Measurements from ENCODE around the gene TWIST2. TPM values are rescaled to one million over a fixed set of nuclear protein-coding genes. Genes with fewer than 3 reads are reported as not detected.
A peak's percentile ranks its signal among the peaks of the same experiment; 100 is the strongest.

Gene TWIST2
- total and polyA plus RNA-seq, 4 donors: 2.2 to 9.1 (median 4.3) TPM

GRCh38 chr2:238814815-238815214, 33.1 kb upstream of the TWIST2 start:
- no peaks in the 10 kb centered on the region for H3K27me3 ChIP-seq (ENCODE audit: control insufficient read depth, insufficient read depth, low read length)
- whole genome bisulfite sequencing (ENCODE audit: insufficient coverage): 67% methylated on average over 2 of the region's 4 CpGs
- no peaks in the 10 kb centered on the region for H3K4me1 ChIP-seq (ENCODE audit: control insufficient read depth, insufficient read depth, low read length)
- H3K9me3 ChIP-seq (ENCODE audit: control insufficient read depth, insufficient read depth, low read length): no peaks in the 10 kb centered on the region
- DNase-seq (ENCODE audit: low read depth in 4 of 6, low spot score in 6 of 6): no peak
- H3K4me3 ChIP-seq (ENCODE audit: low read depth, low read length): no peak overlapping the region
- no peak overlapping the region for H3K27ac ChIP-seq (ENCODE audit: low read depth, low read length)
- no peaks in the 10 kb centered on the region for H3K36me3 ChIP-seq (ENCODE audit: control insufficient read depth, insufficient read depth, low read length)

DNA sequence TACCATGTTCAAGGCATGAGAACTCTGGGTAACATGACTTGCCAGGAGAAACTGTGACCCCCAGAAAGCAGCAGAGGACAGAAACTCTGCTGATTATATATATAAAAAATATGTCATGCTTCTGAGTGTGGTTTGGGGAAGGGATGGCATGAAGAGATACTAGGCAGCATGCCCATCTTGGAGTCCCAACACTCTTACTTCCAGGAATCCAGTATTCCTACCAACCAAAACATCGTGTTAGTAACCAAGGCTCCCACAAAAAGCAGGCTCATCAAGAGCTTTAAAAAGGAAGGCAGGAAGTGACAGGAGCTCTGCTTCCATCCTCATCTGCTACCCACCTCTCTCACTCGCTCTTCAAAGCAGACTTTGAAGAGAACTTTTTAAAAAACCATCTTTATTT, 31.6 kb upstream of the TWIST2 start:
- Histone ChIP-seq H3K9me3 (ENCODE audit: control insufficient read depth, insufficient read depth, low read length) (no peaks in the 10 kb centered on the region), H3K36me3 (ENCODE audit: control insufficient read depth, insufficient read depth, low read length) (no peaks in the 10 kb centered on the region), H3K4me1 (ENCODE audit: control insufficient read depth, insufficient read depth, low read length) (no peaks in the 10 kb centered on the region), H3K4me3 (ENCODE audit: low read depth, low read length) (no peak overlapping the region), H3K27ac (ENCODE audit: low read depth, low read length) (no peak overlapping the region), H3K27me3 (ENCODE audit: control insufficient read depth, insufficient read depth, low read length) (no peaks in the 10 kb centered on the region)
- DNase-seq (ENCODE audit: low read depth in 4 of 6, low spot score in 6 of 6): no peak
- WGBS (ENCODE audit: insufficient coverage): 73% methylated on average over 1 of the region's 2 CpGs

- no peaks in the 10 kb centered on the region for H3K9me3 ChIP-seq (ENCODE audit: control insufficient read depth, insufficient read depth, low read length)
- H3K27ac ChIP-seq (ENCODE audit: low read depth, low read length): no peak overlapping the region
- peak in 1 of 6 donors; percentile 33 for DNase-seq (ENCODE audit: low read depth in 4 of 6, low spot score in 6 of 6)
- no peak overlapping the region for H3K4me3 ChIP-seq (ENCODE audit: low read depth, low read length)
- H3K4me1 ChIP-seq (ENCODE audit: control insufficient read depth, insufficient read depth, low read length): no peaks in the 10 kb centered on the region
- H3K36me3 ChIP-seq (ENCODE audit: control insufficient read depth, insufficient read depth, low read length): no peaks in the 10 kb centered on the region
- H3K27me3 ChIP-seq (ENCODE audit: control insufficient read depth, insufficient read depth, low read length): no peaks in the 10 kb centered on the region
- WGBS (ENCODE audit: insufficient coverage): 30% methylated on average over 4 of the region's 5 CpGs
These were observed 30.5 kb upstream of the TWIST2 start for GRCh38 chr2:238817382-238817781.

DNA sequence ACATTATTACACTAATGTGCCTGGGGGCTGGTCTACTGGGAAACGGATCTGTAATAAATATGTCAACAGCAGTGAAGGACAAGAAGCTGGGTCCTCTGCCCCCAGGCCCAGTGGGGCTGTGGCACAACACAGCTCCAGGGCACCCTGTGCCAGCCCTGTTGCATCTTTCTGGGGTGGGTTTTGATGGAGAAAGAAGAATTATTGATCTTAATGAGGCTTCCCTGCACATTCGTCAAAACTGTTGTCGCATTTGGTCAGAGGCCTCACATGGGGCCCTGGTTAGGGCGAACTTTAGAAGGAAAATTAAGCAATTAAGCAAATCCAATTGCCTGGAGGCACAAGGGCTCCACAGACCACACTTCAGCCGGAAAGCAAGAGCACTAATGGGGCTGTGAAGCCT, 30.0 kb upstream of the TWIST2 start:
- Histone ChIP-seq H3K4me3 (ENCODE audit: low read depth, low read length) (no peak overlapping the region), H3K36me3 (ENCODE audit: control insufficient read depth, insufficient read depth, low read length) (no peaks in the 10 kb centered on the region), H3K9me3 (ENCODE audit: control insufficient read depth, insufficient read depth, low read length) (no peaks in the 10 kb centered on the region), H3K27me3 (ENCODE audit: control insufficient read depth, insufficient read depth, low read length) (no peaks in the 10 kb centered on the region), H3K4me1 (ENCODE audit: control insufficient read depth, insufficient read depth, low read length) (no peaks in the 10 kb centered on the region), H3K27ac (ENCODE audit: low read depth, low read length) (no peak overlapping the region)
- WGBS (ENCODE audit: insufficient coverage): 68% methylated on average over 4 of the region's 5 CpGs
- DNase-seq (ENCODE audit: low read depth in 4 of 6, low spot score in 6 of 6): peak in 1 of 6 donors; percentile 4

GRCh38 chr2:238818561-238818960, 29.3 kb upstream of the TWIST2 start:
- no peaks in the 10 kb centered on the region for H3K27me3 ChIP-seq (ENCODE audit: control insufficient read depth, insufficient read depth, low read length)
- no peak overlapping the region for H3K4me3 ChIP-seq (ENCODE audit: low read depth, low read length)

DNA sequence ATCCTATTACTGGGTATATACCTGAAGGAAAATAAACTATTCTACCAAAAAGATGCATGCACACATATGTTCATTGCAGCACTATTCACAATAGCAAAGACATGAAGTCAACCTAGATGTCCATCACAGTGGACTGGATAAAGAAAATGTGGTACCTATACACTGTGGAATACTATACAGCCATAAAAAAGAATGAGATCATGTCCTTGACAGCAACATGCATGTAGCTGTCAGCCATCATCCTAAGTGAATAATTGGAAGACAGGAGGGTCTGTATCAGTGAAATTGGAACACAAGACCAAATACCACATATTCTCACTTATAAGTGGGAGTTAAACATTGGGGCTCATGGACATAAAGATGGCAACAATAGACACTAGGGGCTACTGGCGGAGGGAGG, 27.7 kb upstream of the TWIST2 start:
- no peak overlapping the region for H3K27ac ChIP-seq (ENCODE audit: low read depth, low read length)
- WGBS (ENCODE audit: insufficient coverage): no CpG with 5 or more reads among the region's 1 CpG
- DNase-seq (ENCODE audit: low read depth in 4 of 6, low spot score in 6 of 6): no peak
- H3K4me1 ChIP-seq (ENCODE audit: control insufficient read depth, insufficient read depth, low read length): no peaks in the 10 kb centered on the region
- H3K9me3 ChIP-seq (ENCODE audit: control insufficient read depth, insufficient read depth, low read length): peaks cover 7% of the 10 kb centered on the region
- H3K36me3 ChIP-seq (ENCODE audit: control insufficient read depth, insufficient read depth, low read length): no peaks in the 10 kb centered on the region
- H3K4me3 ChIP-seq (ENCODE audit: low read depth, low read length): no peak overlapping the region
- H3K27me3 ChIP-seq (ENCODE audit: control insufficient read depth, insufficient read depth, low read length): no peaks in the 10 kb centered on the region

More at GRCh38 chr2:238818561-238818960, 29.3 kb upstream of the TWIST2 start:
- DNase-seq (ENCODE audit: low read depth in 4 of 6, low spot score in 6 of 6): no peak
- no peaks in the 10 kb centered on the region for H3K36me3 ChIP-seq (ENCODE audit: control insufficient read depth, insufficient read depth, low read length)
- 93% methylated on average over 2 of the region's 2 CpGs for WGBS (ENCODE audit: insufficient coverage)
- H3K4me1 ChIP-seq (ENCODE audit: control insufficient read depth, insufficient read depth, low read length): no peaks in the 10 kb centered on the region
- H3K27ac ChIP-seq (ENCODE audit: low read depth, low read length): no peak overlapping the region
- H3K9me3 ChIP-seq (ENCODE audit: control insufficient read depth, insufficient read depth, low read length): no peaks in the 10 kb centered on the region

DNA sequence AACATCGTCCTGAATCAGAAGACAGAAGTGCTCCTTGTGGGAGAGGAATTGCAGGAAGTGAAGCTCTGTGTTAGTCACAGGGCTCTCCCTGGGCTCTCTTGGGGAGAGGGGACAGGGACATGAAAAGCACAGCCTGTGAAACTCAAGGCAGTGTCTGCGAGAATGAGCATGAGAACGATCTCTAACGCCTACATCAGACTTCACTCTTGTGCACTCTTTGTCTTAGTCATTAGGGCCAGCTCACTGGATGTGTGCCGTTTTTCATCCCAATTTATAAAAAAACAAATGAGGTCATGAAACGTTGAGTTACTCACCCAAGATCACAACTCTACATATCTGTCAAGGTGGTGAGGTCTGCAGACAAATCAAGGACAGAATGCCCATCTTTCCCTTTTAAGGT, 27.0 kb upstream of the TWIST2 start:
- 55% methylated on average over 6 of the region's 6 CpGs for WGBS (ENCODE audit: insufficient coverage)
- Histone ChIP-seq H3K27me3 (ENCODE audit: control insufficient read depth, insufficient read depth, low read length) (no peaks in the 10 kb centered on the region), H3K27ac (ENCODE audit: low read depth, low read length) (no peak overlapping the region), H3K4me1 (ENCODE audit: control insufficient read depth, insufficient read depth, low read length) (no peaks in the 10 kb centered on the region), H3K36me3 (ENCODE audit: control insufficient read depth, insufficient read depth, low read length) (no peaks in the 10 kb centered on the region), H3K4me3 (ENCODE audit: low read depth, low read length) (no peak overlapping the region), H3K9me3 (ENCODE audit: control insufficient read depth, insufficient read depth, low read length) (peaks cover 7% of the 10 kb centered on the region)
- DNase-seq (ENCODE audit: low read depth in 4 of 6, low spot score in 6 of 6): no peak

DNA sequence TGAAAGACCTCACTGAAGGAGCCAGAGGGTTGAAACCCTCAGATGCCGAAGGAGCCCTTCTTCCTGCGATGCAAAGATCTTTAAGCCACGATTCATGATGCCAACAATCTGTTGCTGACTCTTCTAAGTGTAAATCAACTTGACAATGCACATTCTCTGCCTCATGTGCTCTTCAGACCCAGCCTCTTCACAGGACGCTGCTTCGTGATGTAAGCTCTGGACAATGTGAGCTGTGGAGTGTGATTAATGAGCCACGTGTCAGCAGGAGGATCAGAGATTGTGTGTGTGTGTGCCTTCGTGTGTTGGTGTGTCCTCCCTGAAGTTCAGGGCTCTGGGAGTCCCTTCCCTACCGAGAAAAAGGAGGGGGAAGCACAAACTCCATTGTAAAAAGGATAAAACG, 26.5 kb upstream of the TWIST2 start:
- H3K27ac ChIP-seq (ENCODE audit: low read depth, low read length): no peak overlapping the region
- 19% methylated on average over 5 of the region's 9 CpGs for WGBS (ENCODE audit: insufficient coverage)
- DNase-seq (ENCODE audit: low read depth in 4 of 6, low spot score in 6 of 6): no peak
- peaks cover 7% of the 10 kb centered on the region for H3K9me3 ChIP-seq (ENCODE audit: control insufficient read depth, insufficient read depth, low read length)
- no peaks in the 10 kb centered on the region for H3K36me3 ChIP-seq (ENCODE audit: control insufficient read depth, insufficient read depth, low read length)
- no peaks in the 10 kb centered on the region for H3K4me1 ChIP-seq (ENCODE audit: control insufficient read depth, insufficient read depth, low read length)
- H3K27me3 ChIP-seq (ENCODE audit: control insufficient read depth, insufficient read depth, low read length): no peaks in the 10 kb centered on the region
- H3K4me3 ChIP-seq (ENCODE audit: low read depth, low read length): no peak overlapping the region

GRCh38 chr2:238821944-238822670, 25.8 kb upstream of the TWIST2 start:
- Histone ChIP-seq H3K27ac (ENCODE audit: low read depth, low read length) (no peak overlapping the region), H3K27me3 (ENCODE audit: control insufficient read depth, insufficient read depth, low read length) (no peaks in the 10 kb centered on the region), H3K4me3 (ENCODE audit: low read depth, low read length) (no peak overlapping the region), H3K9me3 (ENCODE audit: control insufficient read depth, insufficient read depth, low read length) (peaks cover 7% of the 10 kb centered on the region), H3K4me1 (ENCODE audit: control insufficient read depth, insufficient read depth, low read length) (no peaks in the 10 kb centered on the region), H3K36me3 (ENCODE audit: control insufficient read depth, insufficient read depth, low read length) (no peaks in the 10 kb centered on the region)
- no peak for DNase-seq (ENCODE audit: low read depth in 4 of 6, low spot score in 6 of 6)
- WGBS (ENCODE audit: insufficient coverage): 78% methylated on average over 6 of the region's 10 CpGs

DNA sequence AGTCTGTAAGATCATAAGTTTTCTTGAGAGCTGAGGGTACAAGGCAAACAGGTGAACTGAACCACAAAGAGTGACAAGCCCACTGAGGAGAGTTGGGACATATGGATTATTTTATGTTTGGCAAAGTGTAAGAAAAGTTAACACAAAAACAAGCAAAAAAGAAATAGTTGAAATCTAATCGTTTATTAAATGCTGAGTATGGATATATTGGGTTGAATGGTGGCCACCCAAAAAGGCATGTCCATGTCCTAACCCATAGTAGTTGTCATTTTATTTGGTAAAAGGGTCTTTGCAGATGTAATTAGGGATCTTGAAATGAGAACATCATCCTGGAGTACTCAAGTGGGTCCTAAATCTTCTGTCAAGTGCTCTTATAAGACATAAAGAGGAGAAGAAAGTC, 24.9 kb upstream of the TWIST2 start:
- no peaks in the 10 kb centered on the region for H3K4me1 ChIP-seq (ENCODE audit: control insufficient read depth, insufficient read depth, low read length)
- H3K27me3 ChIP-seq (ENCODE audit: control insufficient read depth, insufficient read depth, low read length): no peaks in the 10 kb centered on the region
- H3K27ac ChIP-seq (ENCODE audit: low read depth, low read length): no peak overlapping the region
- 43% methylated on average over 1 of the region's 1 CpG for WGBS (ENCODE audit: insufficient coverage)
- H3K9me3 ChIP-seq (ENCODE audit: control insufficient read depth, insufficient read depth, low read length): peaks cover 7% of the 10 kb centered on the region
- H3K4me3 ChIP-seq (ENCODE audit: low read depth, low read length): no peak overlapping the region
- no peaks in the 10 kb centered on the region for H3K36me3 ChIP-seq (ENCODE audit: control insufficient read depth, insufficient read depth, low read length)
- no peak for DNase-seq (ENCODE audit: low read depth in 4 of 6, low spot score in 6 of 6)

Data from spinal cord (tissue), 10 donors.